ENCODE data around the gene RBM3. TPM values are rescaled to one million over a fixed set of nuclear protein-coding genes. Genes with fewer than 3 reads are reported as not detected.

Gene RBM3
- total RNA-seq, 4 donors from 2014 or later, result 94.0 to 204 (median 156) TPM

GRCh38 chrX:48580662-48581061 lies 6.4 kb downstream of the RBM3 start:
- TF ChIP-seq POLR2AphosphoS5 (IDR thresholded peaks at IDR 0.05) (no peak), EP300 (IDR thresholded peaks at IDR 0.05) (no peak), CTCF (IDR thresholded peaks at IDR 0.05) (no peak), POLR2A (IDR thresholded peaks at IDR 0.05; ENCODE audit: low read depth) (no peak)
- no CpG with 5 or more reads among the region's 1 CpG for WGBS
- Histone ChIP-seq H3K27me3 (no peaks in the 10 kb centered on the region), H3K9me3 (no peaks in the 10 kb centered on the region), H3K4me3 (no peak overlapping the region), H3K27ac (replicated peaks in 1 of 4) (no peak overlapping the region), H3K4me1 (peaks cover 9 to 18% (median 10%) of the 10 kb centered on the region in 4 donors), H3K36me3 (peaks cover 14 to 41% (median 34%) of the 10 kb centered on the region in 4 donors)
- no peak for DNase-seq (ENCODE audit: extremely low spot score)
- intact Hi-C loops (cut with DNase I), result no loop called here

DNA sequence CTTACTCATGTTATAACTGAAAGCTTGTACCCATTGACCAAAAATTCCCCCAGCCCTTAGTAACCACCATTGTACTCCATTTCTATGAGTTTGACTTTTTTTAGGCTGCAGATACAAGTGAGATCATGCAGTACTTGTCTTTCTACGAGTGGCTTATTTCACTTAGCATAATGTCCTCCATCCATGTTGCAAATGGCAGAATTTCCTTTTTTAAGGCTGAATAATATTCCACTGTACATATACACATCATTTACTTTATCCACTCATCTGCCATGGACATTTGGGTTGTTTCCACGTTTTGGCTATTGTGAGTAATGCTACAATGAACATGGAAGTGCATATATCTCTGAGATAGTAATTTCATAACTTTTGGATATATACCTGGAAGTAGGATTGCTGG lies 10.4 kb downstream of the RBM3 start:
- peaks cover 0 to 3% (median under 1%) of the 10 kb centered on the region in 4 donors for H3K36me3 ChIP-seq
- no peak for DNase-seq (ENCODE audit: extremely low spot score)
- no peak overlapping the region for H3K4me3 ChIP-seq
- H3K27me3 ChIP-seq, result no peaks in the 10 kb centered on the region
- TF ChIP-seq POLR2A (IDR thresholded peaks at IDR 0.05; ENCODE audit: low read depth) (no peak), EP300 (IDR thresholded peaks at IDR 0.05) (no peak), CTCF (IDR thresholded peaks at IDR 0.05) (no peak), POLR2AphosphoS5 (IDR thresholded peaks at IDR 0.05) (no peak)
- intact Hi-C loops (cut with DNase I), result no loop called here
- H3K27ac ChIP-seq (replicated peaks in 1 of 4), result no peak overlapping the region
- H3K4me1 ChIP-seq, result peaks cover 0 to 7% (median 4%) of the 10 kb centered on the region in 4 donors
- no peaks in the 10 kb centered on the region for H3K9me3 ChIP-seq
- 53% methylated on average over 2 of the region's 2 CpGs for WGBS

GRCh38 chrX:48589482-48590162 lies 15.3 kb downstream of the RBM3 start:
- Histone ChIP-seq H3K36me3 (no peaks in the 10 kb centered on the region), H3K27me3 (no peaks in the 10 kb centered on the region), H3K9me3 (no peaks in the 10 kb centered on the region), H3K27ac (replicated peaks in 1 of 4) (peak overlapping the region; percentile 66 to 73 (median 69)), H3K4me3 (peak overlapping the region in 2 of 4 donors; percentile 4 to 9), H3K4me1 (peaks cover 4 to 34% (median 20%) of the 10 kb centered on the region in 4 donors)
- no peak for DNase-seq (ENCODE audit: extremely low spot score)
- TF ChIP-seq POLR2AphosphoS5 (IDR thresholded peaks at IDR 0.05) (peak; percentile 61 to 63), CTCF (IDR thresholded peaks at IDR 0.05) (no peak)
- intact Hi-C loops (cut with DNase I), result no loop called here
- 61% methylated on average over 13 of the region's 13 CpGs for WGBS

DNA sequence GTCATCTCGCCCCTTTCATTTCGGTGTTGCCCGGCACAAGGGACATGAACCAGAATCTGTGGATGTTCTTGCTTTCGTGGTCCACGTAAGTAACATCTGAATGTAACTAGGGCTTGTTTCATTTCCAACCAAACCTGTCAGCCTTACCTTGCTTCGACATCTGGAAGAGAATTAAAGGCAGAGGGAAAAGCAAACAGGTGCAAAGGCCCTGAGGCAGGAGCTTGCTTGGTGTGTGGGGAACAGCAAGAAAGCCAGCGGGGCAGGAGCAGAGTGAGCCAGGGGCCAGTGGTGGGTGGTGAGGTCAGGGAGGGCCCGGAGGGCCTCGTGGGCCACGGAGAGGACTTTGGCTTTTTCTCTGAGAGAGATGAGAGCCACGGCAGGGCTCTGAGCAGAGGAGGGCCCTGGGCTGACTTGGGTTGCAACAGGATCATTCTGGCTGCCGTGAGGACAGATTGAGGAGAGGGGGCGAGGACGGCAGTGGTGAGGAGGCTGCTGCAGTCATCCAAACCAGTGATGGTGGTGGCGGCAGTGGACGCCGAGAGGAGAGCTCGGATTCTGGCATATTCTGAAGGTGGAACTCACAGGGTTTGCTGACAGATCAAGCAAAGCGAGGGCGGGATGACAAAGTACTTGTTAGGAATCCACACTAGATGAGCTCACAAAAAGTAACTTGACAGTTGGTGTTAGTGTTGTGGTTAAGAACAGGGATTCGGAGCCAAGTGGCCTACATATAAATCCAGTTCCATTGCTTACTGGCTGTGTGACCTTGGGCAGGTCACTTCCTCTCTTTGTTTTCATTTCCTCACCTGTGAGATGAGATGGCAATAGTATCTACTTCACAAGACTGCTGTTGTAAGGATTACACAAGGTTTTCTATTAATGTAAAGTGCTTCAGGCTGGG lies 16.2 kb downstream of the RBM3 start:
- WGBS, result 87% methylated on average over 19 of the region's 21 CpGs
- no peak for TF ChIP-seq POLR2A (IDR thresholded peaks at IDR 0.05; ENCODE audit: low read depth)
- TF ChIP-seq POLR2AphosphoS5 (IDR thresholded peaks at IDR 0.05), result no peak
- TF ChIP-seq CTCF (IDR thresholded peaks at IDR 0.05), result no peak
- no peak for TF ChIP-seq EP300 (IDR thresholded peaks at IDR 0.05)
- Histone ChIP-seq H3K9me3 (no peaks in the 10 kb centered on the region), H3K27ac (replicated peaks in 1 of 4) (peak overlapping the region; percentile 66 to 73 (median 69)), H3K4me3 (peak overlapping the region in 2 of 4 donors; percentile 4 to 9), H3K27me3 (no peaks in the 10 kb centered on the region), H3K4me1 (peaks cover 4 to 34% (median 20%) of the 10 kb centered on the region in 4 donors), H3K36me3 (no peaks in the 10 kb centered on the region)
- DNase-seq (ENCODE audit: extremely low spot score), result no peak
- intact Hi-C loops (cut with DNase I), result no loop called here

Data from esophagus muscularis mucosa (tissue), 4 donors.